ENCODE results near the gene ZNF407.

Gene ZNF407

DNA sequence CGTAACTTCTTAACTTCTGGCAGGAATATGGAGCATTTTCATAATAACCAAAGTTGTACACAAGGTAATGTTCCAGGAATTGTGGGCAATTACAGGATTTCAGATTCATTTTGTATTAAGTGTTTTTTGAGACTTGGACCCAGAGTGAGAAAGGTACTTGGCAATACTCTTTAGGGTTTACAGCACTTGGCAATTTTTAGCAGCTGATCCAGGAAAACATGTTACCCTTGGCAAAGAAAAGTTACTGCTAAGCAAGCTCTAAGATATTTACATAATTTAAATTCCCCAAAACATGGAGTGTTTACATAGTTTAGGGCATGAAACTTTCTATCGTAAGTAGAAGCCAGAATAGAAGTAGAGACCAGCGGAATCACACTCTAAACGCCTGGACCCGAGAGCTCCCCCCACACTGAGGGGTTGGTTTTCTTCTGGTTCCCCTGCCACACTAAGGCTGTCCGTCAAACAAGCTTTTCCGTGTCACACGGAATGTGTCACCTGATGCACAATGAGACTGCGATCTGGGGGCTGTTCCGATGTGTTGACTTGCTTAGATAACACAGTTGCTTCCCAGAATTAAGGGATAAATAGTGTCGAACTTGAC is 434.1 kb downstream of the ZNF407 start:
- Histone ChIP-seq H3K4me1 (ENCODE audit: low read depth, poor library complexity, severe bottlenecking) (peaks cover 20% of the 10 kb centered on the region), H3K9ac (no peak overlapping the region), H3K4me2 (no peak overlapping the region), H3K36me3 (ENCODE audit: insufficient read depth) (no peaks in the 10 kb centered on the region), H2AFZ (ENCODE audit: low read depth) (no peak overlapping the region), H3K79me2 (ENCODE audit: insufficient read depth, low read depth) (no peaks in the 10 kb centered on the region), H3K27ac (no peak overlapping the region), H4K20me1 (ENCODE audit: insufficient read depth) (no peaks in the 10 kb centered on the region), H3K4me3 (IDR thresholded peaks at IDR 0.05; ENCODE audit: insufficient read depth, low read depth, low read length) (no peak overlapping the region), H3K27me3 (ENCODE audit: insufficient read depth, low read depth) (no peaks in the 10 kb centered on the region)
- TF ChIP-seq, protein P1, sequence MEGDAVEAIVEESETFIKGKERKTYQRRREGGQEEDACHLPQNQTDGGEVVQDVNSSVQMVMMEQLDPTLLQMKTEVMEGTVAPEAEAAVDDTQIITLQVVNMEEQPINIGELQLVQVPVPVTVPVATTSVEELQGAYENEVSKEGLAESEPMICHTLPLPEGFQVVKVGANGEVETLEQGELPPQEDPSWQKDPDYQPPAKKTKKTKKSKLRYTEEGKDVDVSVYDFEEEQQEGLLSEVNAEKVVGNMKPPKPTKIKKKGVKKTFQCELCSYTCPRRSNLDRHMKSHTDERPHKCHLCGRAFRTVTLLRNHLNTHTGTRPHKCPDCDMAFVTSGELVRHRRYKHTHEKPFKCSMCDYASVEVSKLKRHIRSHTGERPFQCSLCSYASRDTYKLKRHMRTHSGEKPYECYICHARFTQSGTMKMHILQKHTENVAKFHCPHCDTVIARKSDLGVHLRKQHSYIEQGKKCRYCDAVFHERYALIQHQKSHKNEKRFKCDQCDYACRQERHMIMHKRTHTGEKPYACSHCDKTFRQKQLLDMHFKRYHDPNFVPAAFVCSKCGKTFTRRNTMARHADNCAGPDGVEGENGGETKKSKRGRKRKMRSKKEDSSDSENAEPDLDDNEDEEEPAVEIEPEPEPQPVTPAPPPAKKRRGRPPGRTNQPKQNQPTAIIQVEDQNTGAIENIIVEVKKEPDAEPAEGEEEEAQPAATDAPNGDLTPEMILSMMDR (conservative IDR thresholded peaks at IDR 0.05; ENCODE audit: low read depth, low read length) = no peak

DNA sequence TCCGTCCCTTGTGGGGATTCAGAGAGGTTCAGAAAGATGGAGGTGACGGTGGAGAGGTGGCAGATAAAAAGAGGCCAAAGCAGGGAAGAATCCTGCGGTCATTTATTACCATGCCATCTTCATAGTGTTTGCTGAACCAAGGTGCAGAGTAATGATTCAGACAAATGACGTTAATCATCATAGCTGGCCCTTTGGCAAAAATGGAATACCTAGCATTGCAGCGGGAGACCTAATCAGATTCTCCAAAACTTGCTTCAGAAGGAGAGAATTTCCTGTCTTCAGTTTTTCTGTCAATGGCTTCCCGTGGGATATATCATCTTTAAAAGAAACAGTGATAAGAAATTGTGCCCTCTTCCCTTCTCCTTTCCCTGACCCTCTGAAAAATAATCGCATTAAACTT is 435.8 kb downstream of the ZNF407 start:
- Histone ChIP-seq H3K9ac (no peak overlapping the region), H3K4me3 (IDR thresholded peaks at IDR 0.05; ENCODE audit: insufficient read depth, low read depth, low read length) (no peak overlapping the region), H4K20me1 (ENCODE audit: insufficient read depth) (no peaks in the 10 kb centered on the region), H3K4me1 (ENCODE audit: low read depth, poor library complexity, severe bottlenecking) (peaks cover 20% of the 10 kb centered on the region), H3K27me3 (ENCODE audit: insufficient read depth, low read depth) (no peaks in the 10 kb centered on the region), H3K36me3 (ENCODE audit: insufficient read depth) (no peaks in the 10 kb centered on the region), H2AFZ (ENCODE audit: low read depth) (no peak overlapping the region), H3K4me2 (no peak overlapping the region), H3K79me2 (ENCODE audit: insufficient read depth, low read depth) (no peaks in the 10 kb centered on the region), H3K27ac (no peak overlapping the region)
- TF ChIP-seq, protein P1 (conservative IDR thresholded peaks at IDR 0.05; ENCODE audit: low read depth, low read length) = no peak

DNA sequence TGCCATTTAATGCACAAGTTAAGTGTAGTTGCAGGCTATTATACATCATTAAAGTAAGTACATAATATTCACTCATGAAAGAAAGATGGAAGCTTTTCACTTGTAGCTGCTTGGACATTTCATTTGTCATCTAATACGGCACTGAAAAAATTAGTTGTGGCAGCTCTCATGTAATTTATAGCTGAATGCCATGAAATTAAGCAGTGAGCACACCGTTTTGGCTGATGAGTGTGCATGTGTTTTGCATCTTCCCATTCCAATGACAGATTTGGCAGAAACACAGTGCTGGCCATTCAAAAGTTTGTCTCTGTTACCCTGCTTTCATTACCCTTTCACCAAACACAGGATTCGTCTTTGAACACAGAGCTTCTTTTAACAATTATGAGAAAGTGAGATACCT is 437.3 kb downstream of the ZNF407 start:
- Histone ChIP-seq H3K4me1 (ENCODE audit: low read depth, poor library complexity, severe bottlenecking) (peaks cover 8% of the 10 kb centered on the region), H3K79me2 (ENCODE audit: insufficient read depth, low read depth) (no peaks in the 10 kb centered on the region), H2AFZ (ENCODE audit: low read depth) (no peak overlapping the region), H3K27ac (no peak overlapping the region), H3K4me2 (no peak overlapping the region), H3K9ac (no peak overlapping the region), H3K36me3 (ENCODE audit: insufficient read depth) (no peaks in the 10 kb centered on the region), H3K27me3 (ENCODE audit: insufficient read depth, low read depth) (no peaks in the 10 kb centered on the region), H4K20me1 (ENCODE audit: insufficient read depth) (no peaks in the 10 kb centered on the region), H3K4me3 (IDR thresholded peaks at IDR 0.05; ENCODE audit: insufficient read depth, low read depth, low read length) (no peak overlapping the region)
- TF ChIP-seq, protein P1 (conservative IDR thresholded peaks at IDR 0.05; ENCODE audit: low read depth, low read length) = no peak

DNA sequence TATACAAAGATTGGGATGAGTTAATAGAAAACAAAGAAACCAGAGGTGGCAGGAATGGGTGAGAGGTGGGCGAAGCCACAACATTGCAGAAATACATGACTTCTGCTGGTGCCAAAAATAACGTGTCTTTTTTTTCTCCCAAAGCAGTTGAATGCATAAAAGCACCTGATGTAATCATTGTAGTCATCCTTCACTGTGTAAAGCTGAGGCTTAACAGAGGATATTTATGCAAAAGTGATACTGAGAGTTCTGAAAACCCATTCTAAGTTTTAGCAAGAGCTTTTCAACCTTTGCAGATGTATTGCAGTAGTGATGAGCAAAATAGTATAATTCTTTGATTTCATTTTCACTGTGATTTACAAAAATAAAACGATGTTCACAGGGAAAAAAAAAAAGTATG is 438.3 kb downstream of the ZNF407 start:
- TF ChIP-seq, protein P1 (conservative IDR thresholded peaks at IDR 0.05; ENCODE audit: low read depth, low read length) = no peak
- H2AFZ ChIP-seq (ENCODE audit: low read depth) = no peak overlapping the region
- H3K36me3 ChIP-seq (ENCODE audit: insufficient read depth) = no peaks in the 10 kb centered on the region
- no peak overlapping the region for H3K27ac ChIP-seq
- H3K4me2 ChIP-seq = no peak overlapping the region
- H3K79me2 ChIP-seq (ENCODE audit: insufficient read depth, low read depth) = no peaks in the 10 kb centered on the region
- no peaks in the 10 kb centered on the region for H3K4me1 ChIP-seq (ENCODE audit: low read depth, poor library complexity, severe bottlenecking)
- H3K9ac ChIP-seq = no peak overlapping the region
- H3K4me3 ChIP-seq (IDR thresholded peaks at IDR 0.05; ENCODE audit: insufficient read depth, low read depth, low read length) = no peak overlapping the region
- H4K20me1 ChIP-seq (ENCODE audit: insufficient read depth) = no peaks in the 10 kb centered on the region
- no peaks in the 10 kb centered on the region for H3K27me3 ChIP-seq (ENCODE audit: insufficient read depth, low read depth)

All from KMS-11 (cell line).